Measurements from ENCODE around the gene LRSAM1. TPM values are rescaled to one million over a fixed set of nuclear protein-coding genes. Genes with fewer than 3 reads are reported as not detected.

LRSAM1 gene
- total and polyA plus RNA-seq, 11 donors = 21.9 to 42.2 (median 31.6) TPM

DNA sequence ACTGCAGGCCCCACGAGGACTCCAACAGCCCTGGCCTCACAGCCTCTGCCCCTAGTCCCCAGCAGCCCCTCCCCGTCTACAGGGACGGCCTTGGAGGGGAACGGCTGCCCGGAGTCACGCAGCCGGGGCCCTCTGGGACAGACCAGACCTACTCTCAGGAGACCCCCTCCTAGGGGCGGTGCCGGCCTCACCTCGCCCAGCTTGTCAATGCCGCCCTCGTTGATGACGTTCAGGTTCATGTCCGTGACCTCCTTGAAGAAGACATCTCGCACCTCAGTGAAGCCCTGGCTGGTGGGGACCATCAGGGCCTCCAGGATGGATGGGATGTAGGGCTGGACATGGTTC, 58.6 kb downstream of the LRSAM1 start:
- Histone ChIP-seq H3K4me1 (peaks cover 0 to 16% (median 9%) of the 10 kb centered on the region in 12 donors), H3K27ac (peak overlapping the region in 11 of 12 donors; percentile 1 to 65 (median 46)), H3K27me3 (no peaks in the 10 kb centered on the region), H3K36me3 (peaks cover 0 to 80% (median 58%) of the 10 kb centered on the region in 9 donors), H3K9me3 (no peaks in the 10 kb centered on the region), H3K4me3 (no peak overlapping the region)
- 57 to 65% (median 61%) methylated on average over 11 to 15 of the region's 15 CpGs for WGBS, 4 donors
- intact Hi-C loops (cut with DNase I) = loop anchor here in 4 of 10 donors (5.0 to 10.0 kb wide), 4 partner anchors 215 to 415 kb away; partner anchors contain the start of gene TOR2A (in 1 of the 4)
- ATAC-seq (peak in 3 of 4 donors; percentile 10 to 14 (median 12)), DNase-seq (no peak)
- TF ChIP-seq POLR2A (IDR thresholded peaks at IDR 0.05) = no peak
- TF ChIP-seq, protein P1, sequence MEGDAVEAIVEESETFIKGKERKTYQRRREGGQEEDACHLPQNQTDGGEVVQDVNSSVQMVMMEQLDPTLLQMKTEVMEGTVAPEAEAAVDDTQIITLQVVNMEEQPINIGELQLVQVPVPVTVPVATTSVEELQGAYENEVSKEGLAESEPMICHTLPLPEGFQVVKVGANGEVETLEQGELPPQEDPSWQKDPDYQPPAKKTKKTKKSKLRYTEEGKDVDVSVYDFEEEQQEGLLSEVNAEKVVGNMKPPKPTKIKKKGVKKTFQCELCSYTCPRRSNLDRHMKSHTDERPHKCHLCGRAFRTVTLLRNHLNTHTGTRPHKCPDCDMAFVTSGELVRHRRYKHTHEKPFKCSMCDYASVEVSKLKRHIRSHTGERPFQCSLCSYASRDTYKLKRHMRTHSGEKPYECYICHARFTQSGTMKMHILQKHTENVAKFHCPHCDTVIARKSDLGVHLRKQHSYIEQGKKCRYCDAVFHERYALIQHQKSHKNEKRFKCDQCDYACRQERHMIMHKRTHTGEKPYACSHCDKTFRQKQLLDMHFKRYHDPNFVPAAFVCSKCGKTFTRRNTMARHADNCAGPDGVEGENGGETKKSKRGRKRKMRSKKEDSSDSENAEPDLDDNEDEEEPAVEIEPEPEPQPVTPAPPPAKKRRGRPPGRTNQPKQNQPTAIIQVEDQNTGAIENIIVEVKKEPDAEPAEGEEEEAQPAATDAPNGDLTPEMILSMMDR (IDR thresholded peaks at IDR 0.05) = no peak

DNA sequence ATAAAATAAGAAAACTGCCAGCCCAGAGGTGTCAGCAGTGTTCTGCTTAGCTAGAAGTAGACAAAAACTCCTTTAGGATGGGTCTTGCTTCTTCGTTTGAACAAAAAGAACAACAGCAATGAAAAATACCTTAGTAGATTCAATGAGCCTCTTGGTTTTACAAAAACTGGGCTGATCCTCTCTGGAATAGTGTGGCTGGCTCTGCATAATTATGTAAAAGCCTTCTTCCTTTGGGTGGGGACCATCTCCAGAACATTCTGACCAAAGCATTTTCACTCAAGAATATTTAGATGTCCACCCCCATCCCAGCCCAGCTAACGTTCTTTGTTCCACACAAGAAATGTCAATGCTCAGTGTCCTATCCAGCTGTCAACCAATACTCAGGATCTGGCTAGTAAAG, 63.2 kb downstream of the LRSAM1 start:
- TF ChIP-seq POLR2A (IDR thresholded peaks at IDR 0.05) = no peak
- TF ChIP-seq, protein P1 (IDR thresholded peaks at IDR 0.05) = no peak
- ATAC-seq (no peak), DNase-seq (no peak)
- Histone ChIP-seq H3K4me1 (peaks cover 0 to 25% (median 13%) of the 10 kb centered on the region in 12 donors), H3K36me3 (peaks cover 0 to 75% (median 55%) of the 10 kb centered on the region in 9 donors), H3K27ac (no peak overlapping the region), H3K4me3 (no peak overlapping the region), H3K9me3 (no peaks in the 10 kb centered on the region), H3K27me3 (no peaks in the 10 kb centered on the region)
- 59 to 72% (median 66%) methylated on average over 2 of the region's 2 CpGs for WGBS, 4 donors
- intact Hi-C loops (cut with DNase I) = no loop called here

DNA sequence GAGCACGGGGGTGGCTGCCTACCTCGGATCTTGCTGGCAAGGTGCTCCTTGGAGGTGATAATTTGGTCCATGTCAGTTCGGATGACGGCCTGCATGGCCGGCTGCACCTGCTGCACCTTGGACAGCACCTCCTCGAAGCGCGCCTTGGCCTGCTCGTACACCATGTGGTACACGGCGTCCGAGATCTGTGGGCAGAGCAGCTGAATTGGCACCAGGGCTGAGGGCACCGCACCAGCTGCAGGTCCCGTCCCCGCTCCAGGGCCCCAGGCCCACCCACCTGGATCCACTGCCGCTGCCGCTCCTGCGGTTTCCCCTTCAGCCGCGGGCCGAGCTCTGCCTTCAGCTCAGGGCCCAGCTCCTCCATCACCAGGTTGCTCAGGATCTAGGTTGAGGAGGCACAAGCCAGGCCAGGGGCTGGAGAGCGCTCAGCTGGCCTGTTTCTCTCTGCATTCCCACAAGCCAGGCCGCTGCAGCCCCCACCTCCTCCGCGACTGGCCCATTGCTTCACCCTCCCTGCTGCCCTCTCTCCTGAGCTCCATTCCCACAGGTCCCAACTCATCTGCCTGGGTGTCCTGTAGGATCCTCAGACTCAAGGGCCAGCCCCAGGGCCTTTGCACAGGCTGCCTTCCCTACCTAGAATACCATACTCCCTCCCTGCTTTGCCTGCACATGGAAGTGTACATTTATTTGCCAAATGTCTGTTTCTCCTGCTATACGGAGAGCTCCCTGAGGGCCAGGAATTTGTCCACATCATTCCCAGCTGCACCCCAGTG, 65.7 kb downstream of the LRSAM1 start:
- TF ChIP-seq, protein P1 (IDR thresholded peaks at IDR 0.05) = no peak
- no peak for TF ChIP-seq POLR2A (IDR thresholded peaks at IDR 0.05)
- peak in 2 of 5 donors; percentile 18 to 58 for DNase-seq
- intact Hi-C loops (cut with DNase I) = no loop called here

DNA sequence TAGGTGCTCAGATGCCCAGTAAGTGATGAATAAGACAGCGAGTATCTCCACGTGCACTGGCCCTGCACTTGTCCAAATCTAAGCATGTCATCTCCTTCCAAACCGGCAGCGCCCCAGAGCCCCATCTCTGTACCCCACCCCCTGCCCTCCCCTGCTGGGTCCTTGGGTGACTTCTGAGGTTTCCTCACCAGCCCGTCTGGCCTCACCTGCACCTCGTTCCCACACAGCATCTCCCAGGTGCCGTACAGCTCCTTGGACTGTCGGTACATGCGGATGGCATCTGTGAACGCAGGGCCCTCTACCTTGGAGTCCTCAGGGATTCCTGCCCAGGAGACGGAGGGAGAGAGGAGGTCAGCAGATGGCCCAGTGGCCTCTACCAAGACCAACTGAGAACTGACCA, 66.3 kb downstream of the LRSAM1 start:
- no peaks in the 10 kb centered on the region for H3K27me3 ChIP-seq
- WGBS, 4 donors = 96 to 97% (median 97%) methylated on average over 7 to 11 of the region's 11 CpGs
- DNase-seq = peak in 1 of 5 donors; percentile 48
- H3K4me3 ChIP-seq = no peak overlapping the region
- TF ChIP-seq, protein P1 (IDR thresholded peaks at IDR 0.05) = no peak
- no peak for TF ChIP-seq POLR2A (IDR thresholded peaks at IDR 0.05)
- no peak for ATAC-seq
- peak overlapping the region in 5 of 12 donors; percentile 57 to 97 (median 88) for H3K27ac ChIP-seq
- H3K9me3 ChIP-seq = no peaks in the 10 kb centered on the region
- H3K36me3 ChIP-seq = peaks cover 0 to 63% (median 51%) of the 10 kb centered on the region in 9 donors
- intact Hi-C loops (cut with DNase I) = no loop called here
- H3K4me1 ChIP-seq = peaks cover 15 to 46% (median 35%) of the 10 kb centered on the region in 12 donors

More for the DNA sequence above, 65.7 kb downstream of the LRSAM1 start:
- Histone ChIP-seq H3K9me3 (no peaks in the 10 kb centered on the region), H3K4me3 (no peak overlapping the region), H3K27ac (no peak overlapping the region), H3K36me3 (peaks cover 0 to 66% (median 55%) of the 10 kb centered on the region in 9 donors), H3K27me3 (no peaks in the 10 kb centered on the region), H3K4me1 (peaks cover 10 to 40% (median 29%) of the 10 kb centered on the region in 12 donors)
- ATAC-seq = no peak
- 93 to 95% (median 94%) methylated on average over 23 to 26 of the region's 26 CpGs for WGBS, 4 donors
